Measurements from ENCODE around the gene KCNJ6. TPM values are rescaled to one million over a fixed set of nuclear protein-coding genes. Genes with fewer than 3 reads are reported as not detected.

Gene KCNJ6
- polyA plus RNA-seq, 3 donors, result 0.19 to 0.36 (median 0.25) TPM

DNA sequence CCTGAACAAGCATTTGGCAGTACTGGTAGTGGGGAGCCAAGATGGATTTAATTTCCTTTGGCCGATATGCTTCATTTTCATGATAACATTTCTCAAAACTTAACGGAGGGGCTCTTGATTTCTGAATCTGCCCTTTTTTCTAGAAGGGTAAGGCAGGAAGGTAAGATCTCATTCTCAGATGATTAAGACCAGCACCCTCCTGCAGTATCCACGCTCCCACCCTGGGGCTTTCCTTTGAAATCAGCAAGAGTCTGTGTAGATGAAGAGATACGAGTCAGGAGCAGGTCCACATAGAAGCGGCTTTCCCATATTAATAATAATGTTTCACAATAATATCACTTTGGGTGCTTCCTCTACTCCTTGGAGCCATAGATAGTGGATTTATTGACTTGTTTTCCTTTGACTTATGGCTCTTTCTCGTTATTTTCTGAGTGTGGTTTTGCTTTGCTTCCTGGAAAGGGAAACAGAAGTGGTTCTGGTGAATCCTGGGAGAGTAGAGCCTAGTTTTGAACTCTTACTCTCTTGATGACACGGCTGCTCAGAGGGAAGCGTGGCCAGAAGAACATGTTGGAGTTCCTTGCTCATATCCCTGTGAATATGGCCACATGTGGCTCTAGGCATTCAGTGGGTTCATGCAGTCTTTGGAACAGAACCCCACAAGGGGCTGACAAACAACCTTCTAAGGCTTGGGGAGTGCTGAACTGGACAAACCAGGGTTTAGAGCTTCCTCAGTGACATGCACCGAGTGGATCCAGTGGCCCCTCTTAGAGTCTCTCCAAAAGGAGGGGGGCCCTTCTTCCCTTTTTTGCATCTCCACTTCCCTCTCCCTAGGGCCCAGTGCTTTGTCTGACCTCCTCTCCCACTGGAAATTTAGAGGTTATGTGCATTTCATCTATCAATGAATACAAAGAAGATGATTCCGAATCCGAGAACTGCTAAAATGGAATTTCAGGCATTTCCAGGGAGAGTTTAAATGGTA lies 354.0 kb downstream of the KCNJ6 start:
- no peak for DNase-seq (ENCODE audit: low read depth in 3 of 3, low spot score in 2 of 3)

DNA sequence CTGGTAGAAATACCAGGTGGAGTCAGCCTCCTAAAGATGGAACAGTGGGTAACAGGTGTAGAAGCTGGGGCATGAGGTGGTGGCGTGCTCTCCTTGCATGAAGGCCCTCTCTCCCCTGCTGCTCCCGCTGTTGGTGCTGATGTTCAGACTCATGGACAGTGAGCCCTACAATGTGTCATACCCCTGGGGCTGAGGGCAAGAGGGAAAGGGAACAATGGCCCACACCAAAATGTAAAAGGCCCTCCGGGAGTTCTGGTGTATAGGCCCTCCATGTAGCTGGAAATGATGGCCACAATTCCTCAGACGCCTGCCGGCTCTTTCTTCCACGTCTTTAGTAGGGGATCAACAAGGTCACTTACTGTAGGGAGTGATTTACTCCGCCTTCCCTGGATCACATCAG lies 354.8 kb downstream of the KCNJ6 start:
- DNase-seq (ENCODE audit: low read depth in 3 of 3, low spot score in 2 of 3), result no peak

DNA sequence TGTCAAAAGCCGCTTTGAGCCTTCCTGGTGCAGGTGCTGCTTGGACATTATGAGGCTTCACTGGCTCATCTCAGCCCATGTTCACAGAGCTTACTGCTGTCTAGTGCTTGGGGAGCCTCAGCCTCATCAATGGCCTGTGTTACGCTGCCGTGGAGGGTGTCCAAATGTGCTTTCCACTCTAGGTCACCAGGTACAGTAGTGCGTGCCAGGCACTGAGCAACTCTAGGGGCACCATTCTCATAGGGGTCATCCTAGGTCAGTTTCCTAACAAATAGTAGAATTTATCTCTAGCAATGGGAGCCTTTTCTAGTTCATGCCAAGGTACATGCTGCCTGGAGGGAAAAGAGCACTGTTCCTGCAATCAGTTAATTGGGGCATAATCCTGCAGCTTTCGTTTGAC lies 355.9 kb downstream of the KCNJ6 start:
- DNase-seq (ENCODE audit: low read depth in 3 of 3, low spot score in 2 of 3), result no peak

GRCh38 chr21:37558676-37559211 lies 357.5 kb downstream of the KCNJ6 start:
- no peak for DNase-seq (ENCODE audit: low read depth in 3 of 3, low spot score in 2 of 3)
